HG02571 (cell line): ENCODE results near the gene ACOT12.
"Not testable (repeated sequence)": the region's sequence is repeated elsewhere in the genome, so short reads cannot be mapped to it uniquely, and the experiment has no call there.

Experiments used
- ATAC-seq: cut with Tn5 transposase; IDR thresholded peaks from one replicate; pipeline ENCODE4 v1.9.1; 2021; ENCODE audit warnings: mild to moderate bottlenecking, moderate library complexity; ENCODE audit not compliant: unreplicated experiment

ACOT12 gene

GRCh38 chr5:81300921-81301270 is 93.0 kb downstream of the ACOT12 start:
- ATAC-seq = no peak

DNA sequence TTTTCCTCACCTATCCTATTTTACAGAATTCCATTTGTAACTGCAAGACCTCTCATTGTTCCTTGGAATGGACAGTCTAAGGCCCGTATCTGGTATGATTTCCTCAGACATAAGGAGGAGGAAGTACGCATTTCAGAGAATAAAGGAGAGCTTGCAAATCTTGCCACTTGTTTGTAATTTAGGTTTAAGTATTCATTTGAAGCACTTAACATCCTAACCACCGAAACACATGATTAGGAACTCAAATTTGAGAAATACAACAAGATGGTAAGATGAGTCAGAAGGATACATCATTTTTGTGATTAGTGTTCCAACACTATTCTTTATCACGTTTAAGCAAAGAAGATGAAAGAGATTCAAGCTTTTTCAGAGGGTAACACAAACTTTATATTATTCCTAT is 96.4 kb downstream of the ACOT12 start:
- ATAC-seq = no peak

DNA sequence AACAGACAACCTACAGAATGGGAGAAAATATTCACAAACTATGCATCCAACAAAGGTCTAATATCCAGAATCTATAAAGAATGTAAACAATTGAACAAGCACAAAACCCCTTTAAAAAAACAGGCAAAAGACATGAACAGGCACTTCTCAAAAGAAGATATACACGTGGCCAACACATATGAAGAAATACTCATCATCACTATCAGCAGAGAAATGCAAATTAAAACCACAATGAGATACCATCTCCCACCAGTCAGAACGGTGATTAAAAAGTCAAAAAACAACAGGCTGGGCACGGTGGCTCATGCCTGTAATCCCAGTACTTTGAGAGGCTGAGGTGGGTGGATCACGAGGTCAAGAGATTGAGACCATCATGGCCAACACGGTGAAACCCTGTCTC is 99.9 kb downstream of the ACOT12 start:
- not testable (repeated sequence) for ATAC-seq

- ATAC-seq = no peak
These were observed 101.8 kb downstream of the ACOT12 start for GRCh38 chr5:81292130-81292529.

GRCh38 chr5:81290146-81290545 is 103.8 kb downstream of the ACOT12 start:
- ATAC-seq = no peak

- no peak for ATAC-seq
These were observed 105.9 kb downstream of the ACOT12 start for GRCh38 chr5:81288021-81288433.

- ATAC-seq = no peak
These were observed 107.8 kb downstream of the ACOT12 start for GRCh38 chr5:81286059-81286617.

DNA sequence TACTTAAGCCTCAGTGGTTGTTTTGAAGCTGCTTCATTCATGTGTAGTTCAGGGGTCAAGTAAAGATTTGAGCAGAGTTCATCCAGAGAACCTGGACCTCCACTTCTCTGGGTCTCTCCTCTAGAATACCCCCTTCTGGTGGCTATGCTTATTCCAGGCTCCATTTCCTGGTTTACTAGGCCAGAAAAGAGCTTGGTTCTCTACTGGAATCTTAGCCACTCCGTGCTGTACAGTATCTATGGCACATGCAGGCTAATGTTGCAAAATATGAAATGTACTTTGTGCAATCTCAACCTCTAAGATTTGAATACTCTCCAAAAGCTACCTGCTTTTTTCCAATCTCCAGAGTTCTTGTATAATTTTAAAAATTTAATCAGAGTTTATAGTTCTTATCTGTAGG is 110.0 kb downstream of the ACOT12 start:
- no peak for ATAC-seq
